ENCODE results near the gene CUX1.

DNA sequence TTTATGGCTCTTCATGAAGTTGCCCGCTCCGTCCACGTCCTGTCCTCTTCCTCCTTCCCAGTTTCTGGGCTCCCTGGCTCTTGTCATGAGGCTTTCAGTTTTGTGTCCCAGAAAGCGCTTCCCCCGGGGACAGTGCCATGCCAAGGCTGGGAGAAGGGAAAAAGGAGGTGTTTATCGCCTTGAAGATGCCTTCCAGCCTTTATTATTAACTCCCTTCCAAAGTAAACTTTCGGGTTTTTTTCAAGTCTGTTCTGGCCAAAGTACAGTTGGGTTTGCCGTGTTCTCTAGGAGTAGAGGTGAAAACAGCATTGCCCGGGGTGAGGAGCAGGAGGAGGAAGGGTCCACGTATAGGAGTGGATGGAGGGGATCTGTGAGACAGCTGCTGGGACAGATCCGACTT lies 117.2 kb downstream of the CUX1 start:
- TF ChIP-seq, protein P1, sequence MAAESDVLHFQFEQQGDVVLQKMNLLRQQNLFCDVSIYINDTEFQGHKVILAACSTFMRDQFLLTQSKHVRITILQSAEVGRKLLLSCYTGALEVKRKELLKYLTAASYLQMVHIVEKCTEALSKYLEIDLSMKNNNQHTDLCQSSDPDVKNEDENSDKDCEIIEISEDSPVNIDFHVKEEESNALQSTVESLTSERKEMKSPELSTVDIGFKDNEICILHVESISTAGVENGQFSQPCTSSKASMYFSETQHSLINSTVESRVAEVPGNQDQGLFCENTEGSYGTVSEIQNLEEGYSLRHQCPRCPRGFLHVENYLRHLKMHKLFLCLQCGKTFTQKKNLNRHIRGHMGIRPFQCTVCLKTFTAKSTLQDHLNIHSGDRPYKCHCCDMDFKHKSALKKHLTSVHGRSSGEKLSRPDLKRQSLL (tag by site-specific recombination; IDR thresholded peaks at IDR 0.05), result no peak
- TF ChIP-seq ZNF184 (tag by site-specific recombination; IDR thresholded peaks at IDR 0.05) (no peak), KLF10 (tag by site-specific recombination; IDR thresholded peaks at IDR 0.05) (no peak), ZNF416 (tag by site-specific recombination; IDR thresholded peaks at IDR 0.05) (no peak), ZNF324 (tag by site-specific recombination; IDR thresholded peaks at IDR 0.05) (no peak), FEZF1 (tag by site-specific recombination; IDR thresholded peaks at IDR 0.05) (no peak), ZBTB7A (tag by site-specific recombination; IDR thresholded peaks at IDR 0.05; ENCODE audit: low read depth) (no peak), ZNF214 (tag by site-specific recombination; IDR thresholded peaks at IDR 0.05; ENCODE audit: borderline replicate concordance) (no peak), ZNF146 (tag by site-specific recombination; IDR thresholded peaks at IDR 0.05) (no peak), ZNF473 (tag by site-specific recombination; IDR thresholded peaks at IDR 0.05) (no peak), ZNF677 (tag by site-specific recombination; IDR thresholded peaks at IDR 0.05) (no peak), ZNF621 (tag by site-specific recombination; IDR thresholded peaks at IDR 0.05) (no peak)
- TF ChIP-seq, protein P2, sequence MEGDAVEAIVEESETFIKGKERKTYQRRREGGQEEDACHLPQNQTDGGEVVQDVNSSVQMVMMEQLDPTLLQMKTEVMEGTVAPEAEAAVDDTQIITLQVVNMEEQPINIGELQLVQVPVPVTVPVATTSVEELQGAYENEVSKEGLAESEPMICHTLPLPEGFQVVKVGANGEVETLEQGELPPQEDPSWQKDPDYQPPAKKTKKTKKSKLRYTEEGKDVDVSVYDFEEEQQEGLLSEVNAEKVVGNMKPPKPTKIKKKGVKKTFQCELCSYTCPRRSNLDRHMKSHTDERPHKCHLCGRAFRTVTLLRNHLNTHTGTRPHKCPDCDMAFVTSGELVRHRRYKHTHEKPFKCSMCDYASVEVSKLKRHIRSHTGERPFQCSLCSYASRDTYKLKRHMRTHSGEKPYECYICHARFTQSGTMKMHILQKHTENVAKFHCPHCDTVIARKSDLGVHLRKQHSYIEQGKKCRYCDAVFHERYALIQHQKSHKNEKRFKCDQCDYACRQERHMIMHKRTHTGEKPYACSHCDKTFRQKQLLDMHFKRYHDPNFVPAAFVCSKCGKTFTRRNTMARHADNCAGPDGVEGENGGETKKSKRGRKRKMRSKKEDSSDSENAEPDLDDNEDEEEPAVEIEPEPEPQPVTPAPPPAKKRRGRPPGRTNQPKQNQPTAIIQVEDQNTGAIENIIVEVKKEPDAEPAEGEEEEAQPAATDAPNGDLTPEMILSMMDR (tag by site-specific recombination; IDR thresholded peaks at IDR 0.05), result no peak
- TF ChIP-seq, protein P3, sequence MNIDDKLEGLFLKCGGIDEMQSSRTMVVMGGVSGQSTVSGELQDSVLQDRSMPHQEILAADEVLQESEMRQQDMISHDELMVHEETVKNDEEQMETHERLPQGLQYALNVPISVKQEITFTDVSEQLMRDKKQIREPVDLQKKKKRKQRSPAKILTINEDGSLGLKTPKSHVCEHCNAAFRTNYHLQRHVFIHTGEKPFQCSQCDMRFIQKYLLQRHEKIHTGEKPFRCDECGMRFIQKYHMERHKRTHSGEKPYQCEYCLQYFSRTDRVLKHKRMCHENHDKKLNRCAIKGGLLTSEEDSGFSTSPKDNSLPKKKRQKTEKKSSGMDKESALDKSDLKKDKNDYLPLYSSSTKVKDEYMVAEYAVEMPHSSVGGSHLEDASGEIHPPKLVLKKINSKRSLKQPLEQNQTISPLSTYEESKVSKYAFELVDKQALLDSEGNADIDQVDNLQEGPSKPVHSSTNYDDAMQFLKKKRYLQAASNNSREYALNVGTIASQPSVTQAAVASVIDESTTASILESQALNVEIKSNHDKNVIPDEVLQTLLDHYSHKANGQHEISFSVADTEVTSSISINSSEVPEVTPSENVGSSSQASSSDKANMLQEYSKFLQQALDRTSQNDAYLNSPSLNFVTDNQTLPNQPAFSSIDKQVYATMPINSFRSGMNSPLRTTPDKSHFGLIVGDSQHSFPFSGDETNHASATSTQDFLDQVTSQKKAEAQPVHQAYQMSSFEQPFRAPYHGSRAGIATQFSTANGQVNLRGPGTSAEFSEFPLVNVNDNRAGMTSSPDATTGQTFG (tag by site-specific recombination; IDR thresholded peaks at IDR 0.05; ENCODE audit: borderline replicate concordance), result no peak
